HCT116 (cell line): ENCODE results near the gene GPR61. TPM values are rescaled to one million over a fixed set of nuclear protein-coding genes. Genes with fewer than 3 reads are reported as not detected.

ENCODE experiments used
- ATAC-seq: fragments of 200-7000 bp; cut with Tn5 transposase; 2 replicates; pipeline ENCODE4 v1.9.1; 2020; ENCODE audit warnings: mild to moderate bottlenecking, moderate library complexity
- BruUV-seq: library from RNA; stranded (reverse); fragments of 400-500 nt; replicated peaks from 2 replicates; lab custom pipeline; 2021; lab: Mats Ljungman, UMichigan
- CTCF ChIA-PET: fragments of 300-600 bp; sonication (Branson Sonifier 250); formaldehyde crosslinking; loops from one replicate; lab custom pipeline; 2021; ENCODE audit warnings: antibody characterized with exemption; lab: Charles Lee
- POLR2A ChIA-PET: fragments of 300-600, 350-600 bp; sonication (Branson Sonifier 250); formaldehyde crosslinking; loops from one replicate; lab custom pipeline; 2021; ENCODE audit warnings: antibody characterized with exemption; lab: Charles Lee
- RAD21 ChIA-PET, 2 experiments: fragments of 300-600 bp; sonication (Branson Sonifier 250); formaldehyde crosslinking; loops; one replicate each; lab custom pipeline; 2023; ENCODE audit warnings: low total read pairs in 2 of 2; ENCODE audit not compliant: uncharacterized antibody in 2 of 2, unreplicated experiment in 2 of 2, low non-redundant PET in 1 of 2; lab: Charles Lee
- DNase-seq: peaks from one replicate; pipeline ENCODE4 v3.0.0-alpha.2; 2010; ENCODE audit warnings: low read depth, low spot score
- H2AFZ ChIP-seq: fragments of 200-600 bp; shearing (Covaris generic), sonication (generic); 2 replicates; pipeline ENCODE4 v1.6.1; 2017; ENCODE audit warnings: low read depth, mixed run types, mixed read lengths, antibody characterized with exemption, low read length; ENCODE audit not compliant: poor library complexity, severe bottlenecking
- H3K27ac ChIP-seq: 2 replicates; pipeline ENCODE4 v1.5.1; 2012; ENCODE audit warnings: low read depth, low read length
- H3K27me3 ChIP-seq: fragments of 200-600 bp; sonication (generic); 2 replicates; pipeline ENCODE4 v1.6.1; 2016; ENCODE audit warnings: mixed run types, low read length, mixed read lengths; ENCODE audit not compliant: insufficient read depth
- H3K36me3 ChIP-seq, 2 experiments: fragments of 200-500 bp in 1 of 2; fragments of 200-600 bp in 1 of 2; sonication (Bioruptor generic) in 1 of 2; sonication (generic) in 1 of 2; 2 replicates each; pipeline versions ENCODE4 v1.5.1 to v1.6.1; 2014 to 2016; ENCODE audit warnings: low read length in 2 of 2, inconsistent platforms in 1 of 2, mixed read lengths in 1 of 2, mixed run types in 1 of 2; ENCODE audit not compliant: insufficient read depth in 2 of 2, control insufficient read depth in 1 of 2
- H3K4me1 ChIP-seq, 2 experiments: fragments of 200-600 bp in 1 of 2; sonication (generic) in 1 of 2; 2 replicates each; pipeline versions ENCODE4 v1.5.1 to v1.6.1; 2012 to 2017; ENCODE audit warnings: low read length in 2 of 2, inconsistent platforms in 1 of 2, mild to moderate bottlenecking in 1 of 2, mixed read lengths in 1 of 2, mixed run types in 1 of 2, moderate library complexity in 1 of 2; ENCODE audit not compliant: insufficient read depth in 2 of 2, control insufficient read depth in 1 of 2
- H3K4me2 ChIP-seq: fragments of 200-600 bp; sonication (generic); 2 replicates; pipeline ENCODE4 v1.6.1; 2017; ENCODE audit warnings: mixed run types, low read length, mixed read lengths
- H3K4me3 ChIP-seq, 2 experiments: fragments of 200-600 bp in 1 of 2; sonication (generic) in 1 of 2; replicated peaks in 1 of 2; 2 replicates each; pipeline ENCODE4 v1.5.1; 2011 to 2016; ENCODE audit warnings: low read length in 2 of 2, control low read depth in 1 of 2, low read depth in 1 of 2, mild to moderate bottlenecking in 1 of 2, mixed read lengths in 1 of 2, mixed run types in 1 of 2
- H3K79me2 ChIP-seq: fragments of 200-600 bp; sonication (generic); 2 replicates; pipeline ENCODE4 v1.6.1; 2017; ENCODE audit warnings: mild to moderate bottlenecking, mixed run types, low read length, moderate library complexity, mixed read lengths; ENCODE audit not compliant: insufficient read depth
- H3K9ac ChIP-seq: fragments of 200-600 bp; sonication (generic); 2 replicates; pipeline ENCODE4 v1.6.1; 2016; ENCODE audit warnings: low read length, mixed read lengths
- H3K9me2 ChIP-seq: fragments of 200-600 bp; sonication (generic), shearing (Covaris generic); 2 replicates; pipeline ENCODE4 v1.6.1; 2017; ENCODE audit warnings: mixed run types, mild to moderate bottlenecking, moderate library complexity; ENCODE audit not compliant: insufficient read depth
- H3K9me3 ChIP-seq, 2 experiments: fragments of 200-500 bp in 1 of 2; fragments of 200-600 bp in 1 of 2; sonication (Bioruptor generic) in 1 of 2; sonication (generic) in 1 of 2; 2 replicates each; pipeline ENCODE4 v1.6.1; 2014 to 2017; ENCODE audit warnings: low read length in 2 of 2, mixed read lengths in 2 of 2, inconsistent platforms in 1 of 2, low read depth in 1 of 2, mild to moderate bottlenecking in 1 of 2, mixed run types in 1 of 2, moderate library complexity in 1 of 2; ENCODE audit not compliant: control insufficient read depth in 1 of 2, insufficient read depth in 1 of 2
- H4K20me1 ChIP-seq: fragments of 200-600 bp; sonication (generic), shearing (Covaris generic); 2 replicates; pipeline ENCODE4 v1.6.1; 2017; ENCODE audit warnings: mixed run types, mild to moderate bottlenecking, moderate library complexity; ENCODE audit not compliant: insufficient read depth
- CBX3 ChIP-seq: IDR thresholded peaks from 2 replicates; pipeline ENCODE4 v1.6.1; 2012; ENCODE audit warnings: low read depth
- EZH2phosphoT487 ChIP-seq: fragments of 200-600 bp; IDR thresholded peaks from 2 replicates; pipeline ENCODE4 v1.6.1; 2018; ENCODE audit warnings: antibody characterized with exemption, borderline replicate concordance
- FOSL1 ChIP-seq: IDR thresholded peaks from 2 replicates; pipeline ENCODE4 v1.6.1; 2012; ENCODE audit warnings: low read depth
- REST ChIP-seq: IDR thresholded peaks from 2 replicates; pipeline ENCODE4 v1.6.1; 2012; ENCODE audit warnings: low read depth
- SIN3A ChIP-seq: IDR thresholded peaks from 2 replicates; pipeline ENCODE4 v1.6.1; 2012; ENCODE audit warnings: low read depth
- SP1 ChIP-seq: IDR thresholded peaks from 2 replicates; pipeline ENCODE4 v1.6.1; 2012; ENCODE audit warnings: low read depth
- TCF7L2 ChIP-seq: IDR thresholded peaks from 2 replicates; pipeline ENCODE4 v1.7.0; 2011; ENCODE audit warnings: borderline replicate concordance, inconsistent platforms; ENCODE audit not compliant: insufficient read depth, insufficient read length; ENCODE audit errors: extremely low read depth
- ZFX ChIP-seq: fragments of 450-650 bp; IDR thresholded peaks from 2 replicates; pipeline ENCODE4 v1.6.1; 2017
- ZNF274 ChIP-seq: fragments of 200-500 bp; sonication (Bioruptor generic); IDR thresholded peaks from 2 replicates; pipeline ENCODE4 v1.6.1; 2014; ENCODE audit warnings: mild to moderate bottlenecking, low read depth, low read length, inconsistent platforms
- intact Hi-C: fragments of 100-400 bp; cut with micrococcal nuclease; formaldehyde crosslinking; loops from 2 replicates; pipeline ENCODE4 v1.10.0; 2022
- total RNA-seq: library from RNA; stranded (reverse); gene quantifications from one replicate; pipeline ENCODE4 v1.2.1, GENCODE V29; 2021; ENCODE audit not compliant: unreplicated experiment
- TF ChIP-seq, protein P1 (sequence below): IDR thresholded peaks from 2 replicates; pipeline ENCODE4 v1.6.1; 2012

Gene GPR61
- total RNA-seq, 1 experiment from 2014 or later = not detected

GRCh38 chr1:109564194-109564878 lies 24.7 kb downstream of the GPR61 start:
- POLR2A ChIA-PET = interaction anchor here (1.1 to 1.3 kb wide), 2 partner anchors 10 to 16 kb away, joined by 3 to 6 read pairs; partner anchors contain the start of gene GNAI3
- RAD21 ChIA-PET = no interaction called here
- Histone ChIP-seq H3K27me3 (no peaks in the 10 kb centered on the region), H3K9ac (no peak overlapping the region), H4K20me1 (peaks cover 30% of the 10 kb centered on the region; the same call in 1 of the 2 replicates), H3K4me2 (no peak overlapping the region), H3K27ac (no peak overlapping the region), H3K9me2 (no peaks in the 10 kb centered on the region), H3K4me1 (peaks cover 8 to 20% of the 10 kb centered on the region in 2 experiments; a peak in 3 of 4 replicates), H3K9me3 (no peaks in the 10 kb centered on the region), H3K36me3 (no peaks in the 10 kb centered on the region), H2AFZ (no peak overlapping the region), H3K79me2 (peaks cover 100% of the 10 kb centered on the region), H3K4me3 (no peak overlapping the region)
- intact Hi-C loops = no loop called here
- no TSS peak for BruUV-seq
- no peak for TF ChIP-seq TCF7L2
- TF ChIP-seq SIN3A = no peak
- TF ChIP-seq SP1 = no peak
- no peak for TF ChIP-seq EZH2phosphoT487
- TF ChIP-seq REST = no peak
- no peak for TF ChIP-seq ZFX
- no peak for TF ChIP-seq CBX3
- no peak for TF ChIP-seq ZNF274
- no peak for TF ChIP-seq FOSL1
- TF ChIP-seq, protein P1, sequence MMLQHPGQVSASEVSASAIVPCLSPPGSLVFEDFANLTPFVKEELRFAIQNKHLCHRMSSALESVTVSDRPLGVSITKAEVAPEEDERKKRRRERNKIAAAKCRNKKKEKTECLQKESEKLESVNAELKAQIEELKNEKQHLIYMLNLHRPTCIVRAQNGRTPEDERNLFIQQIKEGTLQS = no peak
- CTCF ChIA-PET = interaction anchor here (0.9 kb wide), 1 partner anchor 15 kb away, joined by 3 read pairs; no protein-coding TSS in a partner anchor
- ATAC-seq (no peak), DNase-seq (no peak)
